HepG2 (cell line): ENCODE results near the gene GDNF. TPM values are rescaled to one million over a fixed set of nuclear protein-coding genes. Genes with fewer than 3 reads are reported as not detected.

Source experiments
- ATAC-seq: fragments of 200-7000 bp; cut with Tn5 transposase; 3 replicates; pipeline ENCODE4 v1.9.1; 2020; ENCODE audit warnings: mild to moderate bottlenecking, moderate library complexity
- BruUV-seq: library from RNA; stranded (reverse); fragments of 400-500 nt; replicated peaks from 2 replicates; lab custom pipeline; 2021; lab: Mats Ljungman, UMichigan
- CTCF ChIA-PET: fragments of 300-600 bp; formaldehyde crosslinking; extraction: SDS; loops from one replicate; lab custom pipeline; 2021; ENCODE audit warnings: low total read pairs, inconsistent platforms, low intra/inter-chr PET ratio; lab: Yijun Ruan, JAX
- POLR2A ChIA-PET: fragments of 350-600 bp; sonication (Branson Sonifier 250); formaldehyde crosslinking; loops from one replicate; lab custom pipeline; 2020; ENCODE audit warnings: antibody characterized with exemption, inconsistent platforms; lab: Yijun Ruan, JAX
- DNase-seq: peaks from one replicate; pipeline ENCODE4 v3.0.0-alpha.2; 2015; ENCODE audit warnings: low spot score
- FAIRE-seq: peaks from 3 replicates; lab custom pipeline; 2011; peaks lifted over from hg19 to GRCh38; lab: Jason Lieb, UNC
- H2AFZ ChIP-seq: one replicate; pipeline ENCODE4 v1.6.1; 2011; ENCODE audit warnings: low read length, inconsistent platforms
- H3K27ac ChIP-seq: fragments of 300-600 bp; 3 replicates; pipeline ENCODE4 v1.8.0; 2011; ENCODE audit warnings: mixed run types, mild to moderate bottlenecking, mixed read lengths, low read length, inconsistent platforms; ENCODE audit not compliant: insufficient read depth; ENCODE audit errors: extremely low read length
- H3K27me3 ChIP-seq, 2 experiments: fragments of 200-600 bp in 1 of 2; 2 replicates in 1 of 2; 3 replicates in 1 of 2; pipeline versions ENCODE4 v1.6.0 to v1.8.0; 2011; ENCODE audit warnings: low read length in 2 of 2, mild to moderate bottlenecking in 2 of 2, moderate library complexity in 2 of 2, inconsistent platforms in 1 of 2; ENCODE audit not compliant: insufficient read depth in 2 of 2, control insufficient read depth in 1 of 2
- H3K36me3 ChIP-seq, 2 experiments: fragments of 200-600 bp in 1 of 2; replicated peaks in 1 of 2; 2 replicates in 1 of 2; 3 replicates in 1 of 2; pipeline versions ENCODE4 v1.5.1 to v1.8.0; 2011; ENCODE audit warnings: low read length in 2 of 2, inconsistent platforms in 1 of 2; ENCODE audit not compliant: insufficient read depth in 2 of 2, control insufficient read depth in 1 of 2
- H3K4me1 ChIP-seq: 2 replicates; pipeline ENCODE4 v1.5.1; 2012; ENCODE audit warnings: low read length, inconsistent platforms; ENCODE audit not compliant: insufficient read depth
- H3K4me2 ChIP-seq: 2 replicates; pipeline ENCODE4 v1.6.0; 2011; ENCODE audit warnings: low read depth, low read length, inconsistent platforms
- H3K4me3 ChIP-seq, 3 experiments: fragments of 200-600 bp in 1 of 3; sonication (generic), shearing (Covaris generic) in 1 of 3; replicated peaks in 1 of 3; 2 replicates each; pipeline ENCODE4 v1.5.1; 2011 to 2016; ENCODE audit warnings: low read length in 3 of 3, inconsistent platforms in 2 of 3, low read depth in 2 of 3, mild to moderate bottlenecking in 2 of 3, control low read depth in 1 of 3, mixed read lengths in 1 of 3; ENCODE audit not compliant: insufficient read depth in 1 of 3
- H3K79me2 ChIP-seq: one replicate; pipeline ENCODE4 v1.6.1; 2011; ENCODE audit warnings: low read length, inconsistent platforms; ENCODE audit not compliant: insufficient read depth
- H3K9ac ChIP-seq: 2 replicates; pipeline ENCODE4 v1.6.0; 2011; ENCODE audit warnings: mild to moderate bottlenecking, low read depth, low read length, inconsistent platforms; ENCODE audit not compliant: insufficient read depth
- H3K9me3 ChIP-seq: 2 replicates; pipeline ENCODE4 v1.5.1; 2012; ENCODE audit warnings: mild to moderate bottlenecking, low read length
- H4K20me1 ChIP-seq: 2 replicates; pipeline ENCODE4 v1.6.0; 2011; ENCODE audit warnings: inconsistent platforms, mild to moderate bottlenecking, low read length, moderate library complexity; ENCODE audit not compliant: insufficient read depth
- KDM1A ChIP-seq: IDR thresholded peaks from 2 replicates; pipeline ENCODE4 v1.6.1; 2016; ENCODE audit warnings: missing compliant biosample characterization
- PHB2 ChIP-seq: fragments of 450-650 bp; IDR thresholded peaks from 2 replicates; pipeline ENCODE4 v1.6.1; 2018; ENCODE audit not compliant: partially characterized antibody
- RFX5 ChIP-seq: IDR thresholded peaks from 2 replicates; pipeline ENCODE4 v1.6.1; 2011; ENCODE audit warnings: low read depth, low read length, improper control_type of control experiment
- RXRA ChIP-seq: sonication (generic); formaldehyde crosslinking; IDR thresholded peaks from 2 replicates; pipeline ENCODE4 v1.5.1; 2020; ENCODE audit warnings: missing genetic modification reagents
- SOX6 ChIP-seq, 2 experiments: fragments of 450-650 bp in 1 of 2; sonication (generic) in 1 of 2; formaldehyde crosslinking in 1 of 2; IDR thresholded peaks; 2 replicates each; pipeline versions ENCODE4 v1.4.0 to v1.6.1; 2017 to 2020; ENCODE audit warnings: antibody characterized with exemption in 1 of 2, mild to moderate bottlenecking in 1 of 2, missing genetic modification reagents in 1 of 2
- TFDP1 ChIP-seq: IDR thresholded peaks from 2 replicates; pipeline ENCODE4 v1.6.1; 2016; ENCODE audit warnings: missing compliant biosample characterization, missing genetic modification reagents, borderline replicate concordance
- THAP9 ChIP-seq: sonication (generic); formaldehyde crosslinking; IDR thresholded peaks from 2 replicates; pipeline ENCODE4; 2020; ENCODE audit warnings: missing genetic modification reagents, mild to moderate bottlenecking, borderline replicate concordance
- ZFP37 ChIP-seq: sonication (generic); formaldehyde crosslinking; IDR thresholded peaks from 2 replicates; pipeline ENCODE4 v1.4.0; 2020; ENCODE audit warnings: missing genetic modification reagents, borderline replicate concordance
- ZNF790 ChIP-seq: sonication (generic); formaldehyde crosslinking; IDR thresholded peaks from 2 replicates; pipeline ENCODE4 v1.8.0; 2022; ENCODE audit warnings: missing genetic modification reagents, mild to moderate bottlenecking, borderline replicate concordance
- ZSCAN21 ChIP-seq: sonication (generic); formaldehyde crosslinking; IDR thresholded peaks from 2 replicates; pipeline ENCODE4 v1.8.0; 2022; ENCODE audit warnings: mild to moderate bottlenecking, missing genetic modification reagents, moderate library complexity, borderline replicate concordance
- WGBS: methylation state at CpG from one replicate; pipeline ENCODE4 v1.1.6; 2017; ENCODE audit warnings: low lambda C conversion rate; 5-methylcytosine and 5-hydroxymethylcytosine counted together
- in situ Hi-C: cut with HindIII; loops from 2 replicates; pipeline ENCODE4 v1.10.0; 2017; ENCODE audit warnings: low pct_unique_long_range_greater_than_20kb; ENCODE audit not compliant: extremely low pct_ligation_motif_present
- intact Hi-C: fragments of 100-400 bp; cut with micrococcal nuclease; formaldehyde crosslinking; loops from one replicate; pipeline ENCODE4 v1.10.0; 2022; ENCODE audit not compliant: unreplicated experiment
- polyA plus RNA-seq, 8 experiments: library from polyadenylated mRNA; depleted of rRNA in 3 of 8; stranded (reverse) in 7 of 8; unstranded in 1 of 8; fragments of >200 nt; fragmentation: Illumina TruSeq in 4 of 8; extraction: Trizol in 4 of 8; gene quantifications; 2 replicates each; pipeline versions ENCODE4 v1.2.1 to v1.2.3, GENCODE V29; 2011 to 2016; ENCODE audit warnings: low read depth in 4 of 8, missing spikeins in 1 of 8, mixed read lengths in 1 of 8; ENCODE audit not compliant: insufficient read depth in 1 of 8
- total RNA-seq, 5 experiments: library from RNA; depleted of rRNA; stranded (reverse); fragments of >200 nt; fragmentation: Illumina TruSeq; extraction: Trizol; gene quantifications; 2 replicates each; pipeline ENCODE4 v1.2.3, GENCODE V29; 2016; ENCODE audit warnings: low read depth in 1 of 5
- TF ChIP-seq, protein P1 (sequence below): sonication (generic); formaldehyde crosslinking; IDR thresholded peaks from 2 replicates; pipeline ENCODE4 v1.4.0; 2020; ENCODE audit warnings: missing genetic modification reagents, borderline replicate concordance

Gene GDNF
- total and polyA plus RNA-seq, 2 of the 13 experiments (the other 11 are each of a cell fraction or from before 2014, with no cell fraction given) = 0.24 to 0.46 TPM

- Histone ChIP-seq H3K36me3 (no peaks in the 10 kb centered on the region), H3K79me2 (no peaks in the 10 kb centered on the region), H4K20me1 (no peaks in the 10 kb centered on the region), H3K4me1 (no peaks in the 10 kb centered on the region), H2AFZ (no peak overlapping the region), H3K9ac (no peak overlapping the region), H3K27ac (no peak overlapping the region), H3K27me3 (peaks cover 0 to 21% of the 10 kb centered on the region in 2 experiments; a peak in 2 of 5 replicates), H3K4me2 (no peak overlapping the region), H3K9me3 (0 out of 2 replicates have a peak, but pooled peaks cover 1% of the 10 kb centered on the region), H3K4me3 (no peak overlapping the region)
- WGBS = 5% methylated on average over 6 of the region's 7 CpGs
- ChIA-PET CTCF (no interaction called here), POLR2A (no interaction called here)
- no peak for FAIRE-seq
- no peak for DNase-seq
- no TSS peak for BruUV-seq
- intact Hi-C loops = no loop called here
- no peak for TF ChIP-seq ZFP37 (CRISPR knock-in tag)
- no peak for TF ChIP-seq SOX6 (IDR thresholded peaks at IDR 0.05)
- TF ChIP-seq SOX6 (CRISPR knock-in tag; IDR thresholded peaks at IDR 0.05) = no peak
- no peak for TF ChIP-seq ZSCAN21 (CRISPR knock-in tag)
- no peak for TF ChIP-seq THAP9 (CRISPR knock-in tag)
- TF ChIP-seq KDM1A (CRISPR knock-in tag) = no peak
- TF ChIP-seq, protein P1, sequence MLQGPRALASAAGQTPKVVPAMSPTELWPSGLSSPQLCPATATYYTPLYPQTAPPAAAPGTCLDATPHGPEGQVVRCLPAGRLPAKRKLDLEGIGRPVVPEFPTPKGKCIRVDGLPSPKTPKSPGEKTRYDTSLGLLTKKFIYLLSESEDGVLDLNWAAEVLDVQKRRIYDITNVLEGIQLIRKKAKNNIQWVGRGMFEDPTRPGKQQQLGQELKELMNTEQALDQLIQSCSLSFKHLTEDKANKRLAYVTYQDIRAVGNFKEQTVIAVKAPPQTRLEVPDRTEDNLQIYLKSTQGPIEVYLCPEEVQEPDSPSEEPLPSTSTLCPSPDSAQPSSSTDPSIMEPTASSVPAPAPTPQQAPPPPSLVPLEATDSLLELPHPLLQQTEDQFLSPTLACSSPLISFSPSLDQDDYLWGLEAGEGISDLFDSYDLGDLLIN (CRISPR knock-in tag) = no peak
- TF ChIP-seq RFX5 = no peak
- no peak for TF ChIP-seq RXRA
- no peak for TF ChIP-seq PHB2
- TF ChIP-seq TFDP1 (CRISPR knock-in tag) = no peak
- no peak for TF ChIP-seq ZNF790 (CRISPR knock-in tag)
- in situ Hi-C loops = no loop called here
- ATAC-seq = no peak; the same call in 2 of the 3 replicates
These were observed 31.4 kb upstream of the GDNF start for GRCh38 chr5:37871023-37871815.
